Gastroesophageal sphincter (tissue), 4 donors: Measurements from ENCODE around the gene TRAF3. TPM values are rescaled to one million over a fixed set of nuclear protein-coding genes. Genes with fewer than 3 reads are reported as not detected.

ENCODE experiments used
- ATAC-seq: fragments of 150-250 bp; one replicate; pipeline ENCODE4 v1.9.1; 2016; ENCODE audit warnings: mild to moderate bottlenecking, moderate library complexity
- H3K27ac ChIP-seq, 4 donors: fragments of 200-600 bp; sonication (generic) in 3 of 4; 1 replicate in 3 of 4; 2 replicates in 1 of 4; pipeline ENCODE4 v1.5.1; 2016 to 2019
- H3K27me3 ChIP-seq: fragments of 200-600 bp; sonication (generic); one replicate; pipeline ENCODE4 v1.5.1; 2019
- H3K36me3 ChIP-seq, 2 donors: fragments of 200-600 bp; sonication (generic); one replicate each; pipeline ENCODE4 v1.5.1; 2019; ENCODE audit warnings: control low read depth in 1 of 2
- H3K4me1 ChIP-seq, 3 donors: fragments of 200-600 bp; sonication (generic); 1 replicate in 2 of 3; 2 replicates in 1 of 3; pipeline ENCODE4 v1.5.1; 2016 to 2019; ENCODE audit warnings: control low read depth in 2 of 3
- H3K4me3 ChIP-seq, 2 donors: fragments of 200-600 bp; sonication (generic); one replicate each; pipeline ENCODE4 v1.5.1; 2019; ENCODE audit warnings: mild to moderate bottlenecking in 1 of 2, moderate library complexity in 1 of 2
- H3K9me3 ChIP-seq, 3 donors: fragments of 200-600 bp; sonication (generic); one replicate each; pipeline ENCODE4 v1.5.1; 2017 to 2019; ENCODE audit warnings: control low read depth in 2 of 3
- EP300 ChIP-seq: sonication (generic); formaldehyde crosslinking; IDR thresholded peaks from one replicate; pipeline ENCODE4 v1.6.1; 2017; ENCODE audit warnings: antibody characterized with exemption, mild to moderate bottlenecking
- POLR2A ChIP-seq, 2 donors: fragments of 450-650 bp; IDR thresholded peaks; one replicate each; pipeline ENCODE4 v1.6.1; 2017; ENCODE audit warnings: antibody characterized with exemption in 2 of 2, mild to moderate bottlenecking in 2 of 2, moderate library complexity in 1 of 2
- POLR2AphosphoS5 ChIP-seq: sonication (generic); formaldehyde crosslinking; IDR thresholded peaks from one replicate; pipeline ENCODE4 v1.6.1; 2017; ENCODE audit warnings: antibody characterized with exemption
- WGBS, 2 donors: methylation state at CpG; one replicate each; pipeline ENCODE4 v1.1.5; 2018; ENCODE audit warnings: low coverage in 1 of 2; 5-methylcytosine and 5-hydroxymethylcytosine counted together
- total RNA-seq, 4 donors: library from RNA; depleted of rRNA; stranded (reverse); fragments of >200 nt; gene quantifications; one replicate each; pipeline ENCODE4 v1.1.0, GENCODE V29; 2016
- TF ChIP-seq, protein P1 (sequence below), 4 experiments: fragments of 200-600 bp in 2 of 4; fragments of 450-650 bp in 2 of 4; sonication (generic) in 1 of 4; IDR thresholded peaks; one replicate each; pipeline ENCODE4 v1.5.1; 2017 to 2019; ENCODE audit warnings: antibody characterized with exemption in 4 of 4, mild to moderate bottlenecking in 2 of 4, moderate library complexity in 2 of 4

The TRAF3 gene
- total RNA-seq, 4 donors from 2014 or later: 10.9 to 29.0 (median 18.7) TPM

DNA sequence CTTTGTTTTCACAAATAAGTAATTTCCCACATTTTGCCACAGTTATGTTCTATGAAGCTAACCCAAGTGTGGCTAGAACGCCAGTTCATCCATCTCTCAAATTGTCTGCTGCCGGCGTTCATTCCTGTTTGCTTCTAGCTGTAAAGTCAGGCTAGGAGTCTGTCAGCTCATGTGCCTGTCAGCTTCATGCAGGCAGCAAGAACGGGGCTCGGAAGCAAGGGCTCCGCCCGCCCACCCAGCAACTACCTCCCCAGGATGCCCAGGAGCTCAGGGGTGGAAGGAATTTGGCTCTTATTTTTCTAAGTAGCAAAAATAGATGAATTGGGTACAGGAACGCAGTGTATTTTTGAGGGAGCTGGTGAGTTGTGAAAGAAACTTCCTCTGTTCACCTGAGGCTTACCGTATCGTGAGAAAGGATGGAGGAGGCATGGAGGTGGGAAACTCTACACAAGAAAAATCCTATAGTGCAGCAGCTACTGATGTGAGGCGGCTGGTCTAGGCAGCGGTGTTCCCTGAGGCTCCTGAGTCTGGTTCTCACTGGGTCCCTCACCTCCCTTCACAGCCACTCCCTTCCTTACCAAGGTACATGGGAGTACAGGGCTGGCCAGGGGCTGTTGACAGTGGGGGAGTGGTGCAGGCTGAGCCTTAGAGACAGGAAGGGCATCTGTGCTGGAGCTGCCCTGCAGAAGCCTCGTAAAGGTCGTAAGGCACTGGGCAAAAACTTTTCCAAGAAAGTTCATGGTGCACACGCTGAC is 90.8 kb downstream of the TRAF3 start:
- H3K27ac ChIP-seq: no peak overlapping the region
- 88 to 96% methylated on average over 12 to 14 of the region's 15 CpGs for WGBS, 2 donors

DNA sequence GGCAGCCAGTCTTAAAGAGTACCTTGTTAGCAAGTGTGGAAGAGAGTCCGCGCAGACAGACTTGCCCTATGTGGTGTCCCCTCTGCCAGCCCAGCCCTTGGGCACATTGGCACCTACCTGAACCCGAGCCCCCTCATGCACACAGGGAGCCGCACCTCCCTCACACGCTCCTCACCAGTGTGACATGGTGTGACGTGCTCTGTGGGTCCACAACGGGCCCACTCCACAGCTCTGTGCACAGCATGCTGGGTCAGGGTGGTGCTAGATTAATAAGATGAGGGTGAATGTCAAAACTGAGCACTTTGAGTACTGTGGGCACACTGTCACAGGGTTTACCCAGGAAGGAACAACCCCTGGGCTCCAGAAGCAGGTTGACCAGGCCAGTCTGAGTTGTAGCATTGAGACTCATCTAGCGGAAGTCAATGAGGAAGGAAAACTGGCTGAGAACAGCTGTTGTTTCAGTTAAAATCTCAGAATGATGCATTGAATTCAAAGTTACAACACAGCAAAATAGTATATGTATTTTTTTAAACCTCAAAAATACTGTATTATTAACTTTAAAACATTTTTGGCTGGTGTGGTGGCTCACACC is 91.8 kb downstream of the TRAF3 start:
- Histone ChIP-seq H3K4me3 (no peak overlapping the region), H3K27me3 (no peaks in the 10 kb centered on the region), H3K36me3 (peaks cover 0 to 38% of the 10 kb centered on the region in 2 donors), H3K4me1 (no peaks in the 10 kb centered on the region), H3K9me3 (no peaks in the 10 kb centered on the region), H3K27ac (no peak overlapping the region)
- TF ChIP-seq, protein P1, sequence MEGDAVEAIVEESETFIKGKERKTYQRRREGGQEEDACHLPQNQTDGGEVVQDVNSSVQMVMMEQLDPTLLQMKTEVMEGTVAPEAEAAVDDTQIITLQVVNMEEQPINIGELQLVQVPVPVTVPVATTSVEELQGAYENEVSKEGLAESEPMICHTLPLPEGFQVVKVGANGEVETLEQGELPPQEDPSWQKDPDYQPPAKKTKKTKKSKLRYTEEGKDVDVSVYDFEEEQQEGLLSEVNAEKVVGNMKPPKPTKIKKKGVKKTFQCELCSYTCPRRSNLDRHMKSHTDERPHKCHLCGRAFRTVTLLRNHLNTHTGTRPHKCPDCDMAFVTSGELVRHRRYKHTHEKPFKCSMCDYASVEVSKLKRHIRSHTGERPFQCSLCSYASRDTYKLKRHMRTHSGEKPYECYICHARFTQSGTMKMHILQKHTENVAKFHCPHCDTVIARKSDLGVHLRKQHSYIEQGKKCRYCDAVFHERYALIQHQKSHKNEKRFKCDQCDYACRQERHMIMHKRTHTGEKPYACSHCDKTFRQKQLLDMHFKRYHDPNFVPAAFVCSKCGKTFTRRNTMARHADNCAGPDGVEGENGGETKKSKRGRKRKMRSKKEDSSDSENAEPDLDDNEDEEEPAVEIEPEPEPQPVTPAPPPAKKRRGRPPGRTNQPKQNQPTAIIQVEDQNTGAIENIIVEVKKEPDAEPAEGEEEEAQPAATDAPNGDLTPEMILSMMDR (IDR thresholded peaks at IDR 0.05): no peak
- TF ChIP-seq POLR2AphosphoS5 (no peak), POLR2A (IDR thresholded peaks at IDR 0.05) (no peak)
- 89 to 92% methylated on average over 1 of the region's 8 CpGs for WGBS, 2 donors
- no peak for ATAC-seq

More for the DNA sequence above, 90.8 kb downstream of the TRAF3 start:
- Histone ChIP-seq H3K4me1 (no peaks in the 10 kb centered on the region), H3K9me3 (no peaks in the 10 kb centered on the region), H3K27me3 (no peaks in the 10 kb centered on the region), H3K4me3 (no peak overlapping the region), H3K36me3 (peaks cover 0 to 30% of the 10 kb centered on the region in 2 donors)
- no peak for TF ChIP-seq POLR2A (IDR thresholded peaks at IDR 0.05)
- TF ChIP-seq EP300: no peak
- TF ChIP-seq, protein P1 (IDR thresholded peaks at IDR 0.05): no peak
- TF ChIP-seq POLR2AphosphoS5: no peak
- ATAC-seq: no peak

DNA sequence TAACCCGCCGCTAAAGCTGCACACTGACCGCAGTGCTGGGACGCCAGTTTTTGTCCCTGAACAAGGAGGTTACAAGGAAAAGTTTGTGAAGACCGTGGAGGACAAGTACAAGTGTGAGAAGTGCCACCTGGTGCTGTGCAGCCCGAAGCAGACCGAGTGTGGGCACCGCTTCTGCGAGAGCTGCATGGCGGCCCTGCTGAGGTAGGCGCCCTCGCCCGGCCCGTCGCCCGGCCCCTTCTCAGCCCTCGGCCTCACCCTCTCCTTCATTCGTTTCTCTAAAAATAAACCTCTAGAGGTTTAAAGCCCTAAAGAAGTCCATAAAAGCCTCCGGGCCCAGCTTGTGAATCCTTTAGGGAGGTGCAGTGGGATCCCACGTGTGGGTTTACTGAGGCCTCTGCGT is 93.0 kb downstream of the TRAF3 start:
- no peak for ATAC-seq
- 94 to 100% methylated on average over 2 to 13 of the region's 21 CpGs for WGBS, 2 donors
- Histone ChIP-seq H3K4me1 (no peaks in the 10 kb centered on the region), H3K36me3 (peaks cover 0 to 48% of the 10 kb centered on the region in 2 donors), H3K27ac (no peak overlapping the region), H3K27me3 (no peaks in the 10 kb centered on the region), H3K9me3 (no peaks in the 10 kb centered on the region), H3K4me3 (no peak overlapping the region)
- TF ChIP-seq POLR2AphosphoS5 (no peak), EP300 (no peak), POLR2A (IDR thresholded peaks at IDR 0.05) (no peak)
- TF ChIP-seq, protein P1 (IDR thresholded peaks at IDR 0.05): no peak

GRCh38 chr14:102870994-102871831 is 94.0 kb downstream of the TRAF3 start:
- WGBS, 2 donors: 88% methylated on average over 2 of the region's 10 CpGs; no CpG with 5 or more reads in 1 of the 2 donors
- no peak overlapping the region for H3K27ac ChIP-seq
- TF ChIP-seq, protein P1 (IDR thresholded peaks at IDR 0.05): no peak
- no peak for TF ChIP-seq EP300
- TF ChIP-seq POLR2A (IDR thresholded peaks at IDR 0.05): no peak
- TF ChIP-seq POLR2AphosphoS5: no peak
- no peaks in the 10 kb centered on the region for H3K27me3 ChIP-seq
- no peak for ATAC-seq
- no peak overlapping the region for H3K4me3 ChIP-seq
- H3K36me3 ChIP-seq: peaks cover 0 to 58% of the 10 kb centered on the region in 2 donors
- H3K9me3 ChIP-seq: no peaks in the 10 kb centered on the region
- H3K4me1 ChIP-seq: no peaks in the 10 kb centered on the region
